ENCODE data around the gene NLRC5. TPM values are rescaled to one million over a fixed set of nuclear protein-coding genes. Genes with fewer than 3 reads are reported as not detected.
"Not testable (repeated sequence)": the region's sequence is repeated elsewhere in the genome, so short reads cannot be mapped to it uniquely, and the experiment has no call there.

The NLRC5 gene
- polyA plus RNA-seq, 3 donors: 2.3 to 4.0 (median 2.8) TPM

DNA sequence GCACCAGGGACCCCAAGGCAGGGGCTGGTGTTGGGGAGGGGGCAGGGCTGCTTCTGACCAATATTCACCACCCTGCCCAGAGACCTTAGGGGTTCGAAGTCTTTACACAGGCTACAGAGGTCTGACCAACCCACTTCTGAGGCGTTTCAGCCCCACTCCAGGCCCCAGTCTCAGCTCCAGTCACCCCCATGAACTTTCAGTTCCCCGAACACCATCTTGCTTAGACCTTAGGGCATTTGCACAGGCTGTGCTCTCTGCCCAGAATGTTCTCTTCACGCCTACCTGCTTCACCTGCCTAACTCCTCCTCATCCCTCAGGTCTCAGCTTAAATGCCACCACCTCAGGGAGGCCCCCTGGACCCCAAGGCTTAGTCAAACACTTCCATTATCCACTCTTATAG lies 77.3 kb downstream of the NLRC5 start:
- no peak for DNase-seq (ENCODE audit: low read depth in 3 of 3, low spot score in 2 of 3)

DNA sequence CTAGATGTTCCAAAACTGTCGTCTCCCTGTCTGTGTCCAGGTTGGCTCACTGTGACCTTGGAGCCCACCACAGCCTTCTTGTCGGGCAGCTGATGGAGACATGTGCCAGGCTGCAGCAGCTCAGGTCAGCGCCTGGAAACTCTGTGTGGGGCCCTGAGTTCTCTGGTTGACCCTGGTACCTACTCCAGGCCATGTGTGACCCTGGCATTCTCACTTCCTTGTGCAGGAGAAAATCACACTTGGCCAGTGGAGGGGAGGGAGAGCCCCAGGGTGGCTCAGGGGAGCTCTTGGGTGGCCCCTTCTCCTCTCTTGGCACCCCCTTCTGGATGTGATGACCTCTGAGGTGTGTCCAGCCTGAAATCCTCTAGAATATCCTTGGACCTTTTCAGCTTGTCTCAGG lies 78.0 kb downstream of the NLRC5 start:
- no peak for DNase-seq (ENCODE audit: low read depth in 3 of 3, low spot score in 2 of 3)

DNA sequence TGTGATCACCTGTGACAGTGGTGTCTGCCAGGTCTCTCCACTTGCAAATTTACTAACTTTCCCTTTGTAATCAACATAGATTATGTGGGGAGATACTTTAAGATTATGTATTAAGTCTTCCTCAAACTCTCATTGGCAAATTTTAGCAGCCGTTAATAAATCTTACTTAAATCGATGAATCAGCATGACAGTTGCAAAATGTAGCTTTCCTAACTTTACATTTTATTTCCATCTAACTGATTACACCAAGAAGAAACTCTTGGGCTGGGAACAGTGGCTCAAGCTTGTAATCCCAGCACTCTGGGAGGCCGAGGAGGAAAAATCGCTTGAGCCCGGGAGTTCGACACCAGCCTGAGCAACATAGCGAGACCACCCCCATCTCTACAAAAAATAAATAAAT lies 79.7 kb downstream of the NLRC5 start:
- no peak for DNase-seq (ENCODE audit: low read depth in 3 of 3, low spot score in 2 of 3)

DNA sequence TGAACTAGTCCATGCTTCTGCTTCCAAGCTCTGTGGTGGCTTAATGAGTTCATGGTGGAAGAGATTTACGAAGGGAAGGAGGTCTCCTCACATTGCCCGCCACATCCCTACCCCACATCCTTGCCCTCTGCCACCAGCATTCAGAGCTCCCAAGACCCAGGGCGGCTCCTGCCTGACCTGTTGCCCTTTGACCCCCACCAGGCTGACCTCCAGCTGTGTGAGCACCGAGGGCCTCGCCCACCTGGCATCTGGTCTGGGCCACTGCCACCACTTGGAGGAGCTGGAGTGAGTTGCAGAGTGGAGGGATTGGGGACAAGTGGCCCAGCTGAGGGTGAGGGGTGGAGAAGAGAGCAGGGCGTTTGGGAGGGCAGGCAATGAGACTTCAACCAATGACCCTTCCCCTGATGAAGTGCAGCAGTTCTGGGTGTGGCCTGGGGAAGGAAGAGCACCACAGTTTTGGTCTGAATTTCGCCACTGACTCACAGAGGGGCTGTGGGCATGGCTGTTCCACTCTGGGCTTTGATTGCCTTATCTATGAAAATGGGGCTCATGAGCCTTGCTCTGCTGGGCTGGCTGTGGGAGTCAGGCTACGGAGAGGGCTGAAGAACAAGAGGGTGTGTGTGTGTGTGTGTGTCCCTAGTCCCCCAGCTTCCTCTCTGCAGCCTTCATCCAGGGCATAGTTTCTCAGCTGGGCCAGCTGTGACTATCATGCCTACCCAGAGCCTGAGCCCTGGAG lies 80.4 kb downstream of the NLRC5 start:
- DNase-seq (ENCODE audit: low read depth in 3 of 3, low spot score in 2 of 3): no peak

DNA sequence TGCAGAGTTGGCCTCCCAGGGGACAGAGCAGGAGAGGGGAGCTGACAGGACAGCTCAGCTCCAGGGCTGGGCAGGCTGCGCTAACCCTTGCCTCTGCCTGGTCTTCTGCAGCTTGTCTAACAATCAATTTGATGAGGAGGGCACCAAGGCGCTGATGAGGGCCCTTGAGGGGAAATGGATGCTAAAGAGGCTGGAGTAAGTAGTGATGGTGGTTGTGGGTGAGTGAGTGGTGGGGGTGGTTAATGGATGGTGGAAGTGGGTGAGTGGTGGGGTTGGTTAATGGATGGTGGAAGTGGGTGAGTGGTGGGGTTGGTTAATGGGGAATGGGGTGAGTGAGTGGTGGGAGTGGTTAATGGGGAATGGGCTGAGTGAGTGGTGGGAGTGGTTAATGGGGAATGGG lies 81.1 kb downstream of the NLRC5 start:
- no peak for DNase-seq (ENCODE audit: low read depth in 3 of 3, low spot score in 2 of 3)

DNA sequence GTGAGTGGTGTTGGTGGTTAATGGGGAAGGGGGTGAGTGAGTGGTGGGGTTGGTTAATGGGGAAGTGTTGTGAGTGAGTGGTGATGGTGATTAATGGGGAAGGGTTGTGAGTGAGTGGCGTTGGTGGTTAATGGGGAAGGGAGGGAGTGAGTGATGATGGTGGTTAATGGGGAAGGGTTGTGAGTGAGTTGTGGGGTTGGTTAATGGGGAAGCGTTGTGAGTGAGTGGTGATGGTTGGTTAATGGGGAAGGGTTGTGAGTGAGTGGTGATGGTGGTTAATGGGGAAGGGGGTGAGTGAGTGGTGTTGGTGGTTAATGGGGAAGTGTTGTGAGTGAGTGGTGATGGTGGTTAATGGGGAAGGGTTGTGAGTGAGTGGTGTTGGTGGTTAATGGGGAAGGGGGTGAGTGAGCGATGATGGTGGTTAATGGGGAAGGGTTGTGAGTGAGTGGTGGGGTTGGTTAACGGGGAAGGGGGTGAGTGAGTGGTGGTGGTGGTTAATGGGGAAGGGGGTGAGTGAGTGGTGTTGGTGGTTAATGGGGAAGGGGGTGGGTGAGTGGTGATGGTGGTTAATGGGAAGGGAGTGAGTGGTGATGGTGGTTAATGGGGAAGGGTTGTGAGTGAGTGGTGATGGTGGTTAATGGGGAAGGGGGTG lies 81.8 kb downstream of the NLRC5 start:
- DNase-seq (ENCODE audit: low read depth in 3 of 3, low spot score in 2 of 3): not testable (repeated sequence)

DNA sequence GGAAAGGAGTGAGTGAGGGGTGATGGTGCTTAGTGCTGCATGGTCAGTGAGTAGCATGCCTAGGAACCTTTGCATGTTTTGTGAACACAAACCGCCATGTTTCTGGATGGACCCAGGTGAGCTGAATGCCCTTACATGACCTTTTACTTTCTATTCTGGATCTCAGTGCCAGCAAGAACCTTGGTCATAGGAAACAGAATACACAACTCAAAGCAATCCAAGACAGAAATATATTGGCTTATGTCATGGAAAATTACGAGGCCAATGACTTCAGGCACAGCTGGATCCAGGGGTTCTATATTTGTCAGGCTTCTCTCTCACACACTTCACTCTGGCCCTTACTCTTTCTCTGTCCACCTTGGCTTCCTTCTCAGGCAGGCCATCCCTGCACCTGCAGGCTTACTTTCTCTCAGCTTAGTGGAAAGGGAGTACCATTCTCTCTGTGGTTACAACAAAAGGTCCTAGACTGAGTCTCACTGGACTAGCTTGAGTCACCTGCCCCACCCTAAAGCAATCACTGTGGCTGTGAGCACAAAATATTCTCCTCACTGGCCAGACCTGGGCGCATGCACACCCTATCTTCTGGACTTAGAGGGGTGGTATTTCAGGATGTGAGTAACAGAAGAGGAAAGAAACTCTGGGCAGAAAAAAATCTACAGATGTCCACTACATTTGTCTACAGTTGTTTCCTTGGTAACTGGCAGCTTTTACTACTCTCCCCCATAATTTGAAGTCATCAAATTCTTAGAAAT lies 82.7 kb downstream of the NLRC5 start:
- DNase-seq (ENCODE audit: low read depth in 3 of 3, low spot score in 2 of 3): no peak

DNA sequence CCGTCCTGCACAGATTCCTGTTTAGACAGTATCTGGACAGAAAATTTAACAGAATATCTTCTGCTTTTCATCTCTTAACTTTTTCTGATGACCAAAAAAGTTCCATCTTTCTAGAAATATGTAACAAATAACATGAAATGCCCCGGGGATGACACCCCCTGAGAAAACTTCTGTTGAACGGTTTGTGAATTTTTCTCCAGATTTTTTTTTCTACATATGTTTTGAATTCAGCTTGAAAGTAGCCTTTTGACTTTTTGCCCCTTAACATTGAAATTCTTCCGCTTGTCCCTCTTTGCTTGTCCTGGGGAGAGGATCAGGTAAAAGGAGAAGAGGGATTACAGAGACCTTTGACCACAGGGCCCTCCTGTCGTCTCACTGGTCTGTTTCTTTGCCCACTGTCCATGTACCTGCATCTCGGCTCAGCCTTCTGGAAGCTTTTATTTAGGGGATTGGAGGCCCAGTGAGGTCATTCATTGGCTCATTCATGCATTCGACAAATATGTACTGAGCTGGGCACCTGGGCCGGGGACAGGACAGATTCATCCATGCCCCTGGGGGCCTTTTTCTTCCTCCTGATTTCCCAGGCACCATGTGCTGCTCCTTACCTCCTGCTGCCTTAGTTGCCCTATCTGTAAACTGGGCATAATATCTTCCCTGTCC lies 83.4 kb downstream of the NLRC5 start:
- no peak for DNase-seq (ENCODE audit: low read depth in 3 of 3, low spot score in 2 of 3)

DNA sequence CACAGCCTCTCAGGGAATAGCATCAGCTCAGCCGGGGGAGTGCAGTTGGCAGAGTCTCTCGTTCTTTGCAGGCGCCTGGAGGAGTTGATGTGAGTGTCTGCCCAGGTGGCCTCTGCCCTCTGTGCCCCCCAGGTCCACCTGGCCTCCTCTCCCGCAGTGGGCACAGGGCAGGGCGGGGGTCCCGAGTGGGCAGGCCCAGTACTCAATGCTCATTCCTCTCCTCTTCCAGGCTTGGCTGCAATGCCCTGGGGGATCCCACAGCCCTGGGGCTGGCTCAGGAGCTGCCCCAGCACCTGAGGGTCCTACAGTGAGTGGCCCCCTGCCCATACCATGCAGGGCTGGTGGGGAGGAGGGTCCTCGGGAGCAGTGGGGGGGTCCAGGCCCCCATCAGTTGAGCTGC lies 88.4 kb downstream of the NLRC5 start:
- no peak for DNase-seq (ENCODE audit: low read depth in 3 of 3, low spot score in 2 of 3)

DNA sequence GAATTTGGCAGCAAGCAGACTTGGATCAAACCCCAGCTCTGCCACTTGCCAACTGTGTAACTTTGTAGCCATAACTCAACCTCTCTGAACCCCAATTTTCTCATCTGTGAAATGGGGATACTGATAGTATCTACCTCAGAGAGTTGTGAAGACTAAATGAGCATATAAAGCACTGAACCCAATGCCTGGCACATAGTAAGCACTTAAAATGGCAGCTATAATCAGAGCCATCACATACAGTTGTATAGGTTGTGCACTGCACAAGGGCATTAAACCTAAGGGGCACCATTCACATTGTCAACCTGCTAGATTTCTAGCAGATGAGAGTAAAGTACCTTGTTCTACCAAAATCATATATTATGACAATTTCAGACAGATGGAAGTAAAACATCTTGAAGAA lies 92.4 kb downstream of the NLRC5 start:
- DNase-seq (ENCODE audit: low read depth in 3 of 3, low spot score in 2 of 3): no peak

DNA sequence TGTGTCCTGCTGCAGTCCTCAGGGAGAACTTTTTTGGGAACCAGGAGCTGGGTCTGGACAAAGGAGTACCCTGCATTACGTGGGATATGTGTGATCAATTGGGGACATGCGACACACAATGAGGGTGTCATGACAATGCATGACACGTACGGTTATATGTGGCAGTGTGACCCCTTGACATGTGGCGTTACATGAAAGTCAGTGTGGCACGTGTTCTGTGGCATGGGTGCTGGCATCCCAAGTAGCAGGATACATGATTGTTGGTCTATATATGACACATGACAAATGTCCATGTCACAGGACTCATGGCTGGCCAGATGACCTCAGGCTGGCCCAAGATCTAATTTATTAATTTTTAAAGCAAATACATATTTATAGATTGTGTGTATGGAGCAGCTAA lies 93.3 kb downstream of the NLRC5 start:
- DNase-seq (ENCODE audit: low read depth in 3 of 3, low spot score in 2 of 3): no peak

DNA sequence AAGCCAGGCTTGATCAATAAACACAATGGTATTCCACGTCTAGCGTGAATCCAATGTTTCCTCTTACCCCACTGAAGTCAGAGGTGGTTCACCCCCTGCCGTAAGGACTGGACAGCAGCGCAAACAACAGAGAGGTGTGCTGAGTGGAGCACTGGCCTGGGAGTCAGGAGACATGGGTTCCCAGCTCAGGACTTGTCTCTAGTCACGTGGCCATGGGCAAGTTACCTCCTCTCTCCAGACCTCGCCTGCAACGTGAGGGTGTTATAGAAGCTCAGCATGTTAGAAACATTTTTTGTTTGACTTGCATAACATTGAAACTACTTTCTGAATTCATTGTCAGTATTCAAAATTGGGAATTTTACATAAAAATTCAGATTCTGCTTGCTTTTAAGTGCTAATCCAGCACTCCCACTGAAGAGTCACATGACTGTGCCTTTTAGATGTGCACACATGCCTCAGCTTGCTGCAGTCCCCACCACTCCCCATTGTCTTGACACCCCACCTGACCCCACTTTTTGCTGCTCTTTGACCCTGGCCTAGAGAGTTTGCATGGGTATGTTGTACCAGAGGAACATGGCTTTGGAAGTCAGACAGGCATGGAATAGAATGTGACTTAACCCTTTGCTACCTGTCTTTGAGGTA lies 94.2 kb downstream of the NLRC5 start:
- DNase-seq (ENCODE audit: low read depth in 3 of 3, low spot score in 2 of 3): no peak

DNA sequence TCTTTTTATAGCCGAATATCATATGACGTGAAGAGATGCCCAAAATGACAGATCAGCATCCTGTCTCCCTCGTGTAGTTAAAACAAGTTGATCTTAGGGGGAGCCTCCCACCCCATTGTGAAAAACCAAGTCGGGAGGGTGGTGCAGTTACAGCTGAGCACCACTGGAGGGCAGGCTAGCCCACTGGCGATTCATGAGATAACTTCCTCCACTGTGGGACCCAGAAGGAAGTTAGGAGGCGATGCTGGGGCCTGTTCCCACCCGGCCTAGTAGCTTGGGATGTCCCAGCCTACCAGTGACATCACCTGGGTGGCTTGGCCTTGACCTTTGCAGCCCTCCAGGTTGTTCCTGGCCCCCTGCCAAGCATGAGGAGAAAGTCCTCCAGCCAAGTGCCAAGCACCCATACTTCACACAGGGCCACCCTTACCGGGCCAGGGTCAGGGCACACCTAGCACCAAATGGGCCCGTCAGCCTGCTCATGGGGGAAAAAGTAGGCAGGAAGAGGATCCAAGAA lies 95.0 kb downstream of the NLRC5 start:
- no peak for DNase-seq (ENCODE audit: low read depth in 3 of 3, low spot score in 2 of 3)

DNA sequence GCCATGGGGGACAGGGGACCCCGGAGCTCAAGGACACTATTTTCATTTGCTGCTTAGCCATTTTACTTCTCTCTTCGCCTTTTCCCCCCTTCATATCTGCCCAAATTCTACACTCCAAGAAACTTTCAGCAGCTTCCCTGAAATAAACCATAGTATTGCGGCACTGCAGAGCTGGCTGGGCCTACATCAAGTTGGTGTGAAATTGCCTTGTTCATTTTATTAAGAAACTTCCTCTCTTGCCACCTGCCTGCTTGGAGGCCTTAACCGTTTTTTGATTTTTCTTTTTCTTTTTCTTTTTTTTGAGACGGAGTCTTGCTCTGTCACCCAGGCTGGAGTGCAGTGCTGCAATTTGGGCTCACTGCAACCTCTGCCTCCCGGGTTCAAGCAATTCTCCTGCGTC lies 95.6 kb downstream of the NLRC5 start:
- no peak for DNase-seq (ENCODE audit: low read depth in 3 of 3, low spot score in 2 of 3)

DNA sequence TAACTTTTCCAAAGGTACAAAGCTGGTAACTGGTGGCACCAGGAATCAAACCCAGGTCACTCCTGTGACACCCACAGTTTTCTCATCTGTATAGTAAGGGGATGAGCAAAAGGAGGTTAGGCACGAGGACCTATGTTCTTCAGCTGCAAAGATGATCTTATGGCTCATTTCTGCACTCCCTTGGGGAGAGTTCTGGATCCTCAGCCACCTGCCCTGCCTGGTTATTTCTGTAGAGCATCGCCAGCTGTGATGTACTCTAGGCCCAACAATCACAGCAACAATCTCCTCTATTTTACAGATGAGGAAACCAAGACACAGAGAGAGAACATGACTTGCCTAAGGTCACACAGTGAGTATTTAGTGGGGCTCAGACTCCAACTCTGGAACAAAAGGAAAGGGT lies 97.6 kb downstream of the NLRC5 start:
- DNase-seq (ENCODE audit: low read depth in 3 of 3, low spot score in 2 of 3): no peak

DNA sequence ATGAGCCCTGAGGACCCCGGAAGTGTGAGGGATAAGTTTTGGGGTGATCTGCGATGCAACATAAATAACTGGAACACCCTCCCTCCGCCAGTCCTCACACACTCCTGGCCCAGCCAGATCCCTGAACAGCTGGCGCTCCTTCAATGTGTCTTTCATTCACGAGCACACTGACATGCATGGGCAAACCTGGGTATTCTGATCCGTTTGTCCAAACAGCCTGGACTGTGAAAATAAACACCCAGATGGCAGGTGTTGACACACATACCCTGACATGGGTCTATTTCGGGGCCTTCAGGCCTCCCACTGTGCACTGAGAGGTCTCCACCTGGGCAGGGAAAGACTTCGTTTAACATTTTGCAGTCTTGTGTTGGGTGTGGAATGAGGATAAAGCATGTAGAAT lies 100.0 kb downstream of the NLRC5 start:
- no peak for DNase-seq (ENCODE audit: low read depth in 3 of 3, low spot score in 2 of 3)

DNA sequence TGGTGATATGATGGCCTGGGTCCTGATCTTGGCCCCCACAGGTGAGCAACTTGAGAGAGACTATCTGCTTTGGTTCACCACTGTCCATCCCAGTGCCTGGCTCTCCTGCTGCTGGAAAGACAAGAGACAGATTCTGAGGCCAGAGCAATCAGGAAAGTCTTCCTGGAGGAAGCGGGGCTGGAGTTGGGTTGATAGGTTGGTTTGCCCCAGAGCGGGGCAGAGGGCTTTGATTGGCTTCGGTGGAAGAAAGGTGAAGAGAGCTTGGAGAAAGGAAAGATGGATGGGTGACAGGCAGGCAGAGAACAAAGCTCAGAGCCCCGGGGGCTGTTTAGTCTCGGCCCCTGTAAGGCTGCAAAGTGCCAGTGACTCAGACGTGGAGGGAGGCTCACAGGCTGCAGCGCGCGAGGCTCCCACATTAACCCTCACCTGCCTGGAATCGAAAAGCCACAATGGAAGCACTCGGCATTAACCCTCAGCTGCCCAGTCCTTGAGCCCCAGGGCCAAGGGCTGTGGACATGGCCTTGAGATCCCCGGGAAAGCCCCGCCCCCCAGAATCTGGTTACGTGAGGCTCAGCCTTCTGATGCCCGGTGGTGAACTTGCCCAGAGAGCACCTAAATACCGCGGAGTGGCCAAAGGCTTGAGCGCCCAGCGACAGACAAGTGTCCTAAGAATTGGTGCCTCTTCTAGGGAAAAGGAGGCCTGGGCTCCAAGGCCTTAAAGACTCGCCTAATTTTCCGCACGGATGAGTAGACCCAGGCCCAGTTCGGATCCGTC lies 102.0 kb downstream of the NLRC5 start:
- DNase-seq (ENCODE audit: low read depth in 3 of 3, low spot score in 2 of 3): no peak

DNA sequence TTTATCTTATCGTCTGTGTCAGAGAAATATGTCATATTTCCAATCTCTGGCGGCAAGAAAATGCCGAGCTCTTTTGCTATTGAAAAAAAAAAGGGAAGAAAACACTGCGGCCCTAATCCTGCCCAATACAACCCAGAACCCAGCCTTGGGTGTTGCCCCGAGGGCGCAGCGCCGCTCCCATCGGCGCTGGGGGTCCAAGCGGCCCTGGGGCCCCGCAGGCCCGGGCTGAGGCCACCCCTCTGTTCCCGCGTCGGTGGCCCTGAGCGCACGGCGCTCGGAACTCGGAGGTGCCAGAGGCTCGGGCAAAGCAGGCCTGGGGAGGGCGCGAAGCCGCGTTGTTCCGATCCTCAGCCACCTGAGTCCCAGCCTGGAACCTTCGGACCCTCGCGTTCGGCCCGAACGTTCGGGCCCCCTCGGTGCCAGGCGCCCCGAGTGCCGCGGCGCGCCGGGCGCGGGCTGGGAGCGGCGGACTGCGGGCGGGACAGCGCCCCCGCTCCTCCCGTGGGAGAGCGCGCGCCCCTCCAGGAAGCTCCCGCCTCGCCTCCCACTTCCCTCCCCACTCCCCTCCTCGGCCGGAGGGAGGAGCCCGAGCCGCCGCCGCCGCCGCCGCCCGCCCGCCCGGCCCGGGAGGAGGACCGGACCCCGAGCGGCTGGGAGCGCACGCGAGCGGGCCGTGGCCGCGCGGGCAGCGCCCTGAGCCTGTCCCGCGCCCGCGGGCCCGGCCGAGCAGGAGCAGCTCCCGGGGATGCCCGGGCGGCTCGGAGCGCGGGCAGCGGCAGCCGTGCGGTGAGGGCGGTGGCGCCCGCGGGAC lies 102.8 kb downstream of the NLRC5 start, which contains the start of gene CPNE2:
CPNE2 (plus strand) TSS at position 609 of the 811 bp plus-strand sequence. CDS start 18,160 bp downstream, outside the sequence.
- DNase-seq (ENCODE audit: low read depth in 3 of 3, low spot score in 2 of 3): no peak
